Neuronal stem cell (in vitro differentiated cells): ENCODE results near the gene PLXNA4.
A peak's percentile ranks its signal among the peaks of the same experiment; 100 is the strongest.

Experiments
- DNase-seq: peaks from one replicate; pipeline ENCODE4 v3.0.0-alpha.2; 2013; ENCODE audit warnings: low spot score
- H2AFZ ChIP-seq: one replicate; pipeline ENCODE4 v1.6.1; 2013; ENCODE audit warnings: mild to moderate bottlenecking, low read length, inconsistent platforms
- H2AK5ac ChIP-seq: 2 replicates; pipeline ENCODE4 v1.6.1; 2013; ENCODE audit warnings: low read depth, mild to moderate bottlenecking, inconsistent platforms, low read length, moderate library complexity, mixed read lengths
- H2BK120ac ChIP-seq: 2 replicates; pipeline ENCODE4 v1.6.1; 2013; ENCODE audit warnings: low read depth, mild to moderate bottlenecking, inconsistent platforms, low read length, moderate library complexity, mixed read lengths
- H2BK12ac ChIP-seq: one replicate; pipeline ENCODE4 v1.6.1; 2013; ENCODE audit warnings: low read length, inconsistent platforms
- H2BK15ac ChIP-seq: 2 replicates; pipeline ENCODE4 v1.6.1; 2013; ENCODE audit warnings: mild to moderate bottlenecking, low read length, inconsistent platforms, mixed read lengths
- H2BK5ac ChIP-seq: one replicate; pipeline ENCODE4 v1.6.1; 2013; ENCODE audit warnings: inconsistent platforms, mild to moderate bottlenecking, low read length, moderate library complexity
- H3K14ac ChIP-seq: one replicate; pipeline ENCODE4 v1.6.1; 2013; ENCODE audit warnings: low read length, inconsistent platforms
- H3K18ac ChIP-seq: 2 replicates; pipeline ENCODE4 v1.6.1; 2013; ENCODE audit warnings: low read length, inconsistent platforms
- H3K23ac ChIP-seq: 2 replicates; pipeline ENCODE4 v1.6.1; 2013; ENCODE audit warnings: low read depth, mild to moderate bottlenecking, mixed read lengths, low read length, inconsistent platforms; ENCODE audit not compliant: poor library complexity
- H3K27ac ChIP-seq: replicated peaks from 3 replicates; pipeline ENCODE4 v1.5.1; 2013; ENCODE audit warnings: low read length, inconsistent platforms
- H3K27me3 ChIP-seq, 3 experiments: 2 replicates each; pipeline ENCODE4 v1.6.1; 2013; ENCODE audit warnings: low read length in 3 of 3, mild to moderate bottlenecking in 2 of 3, inconsistent platforms in 1 of 3, low read depth in 1 of 3, mixed read lengths in 1 of 3, moderate library complexity in 1 of 3; ENCODE audit not compliant: control insufficient read depth in 3 of 3, insufficient read depth in 3 of 3
- H3K36me3 ChIP-seq, 2 donors: replicated peaks in 1 of 2; 2 replicates each; pipeline ENCODE4 v1.6.1; 2013; ENCODE audit warnings: low read length in 2 of 2; ENCODE audit not compliant: control insufficient read depth in 2 of 2, insufficient read depth in 2 of 2
- H3K4ac ChIP-seq: 2 replicates; pipeline ENCODE4 v1.6.1; 2013; ENCODE audit warnings: inconsistent platforms, mild to moderate bottlenecking, low read length, moderate library complexity
- H3K4me1 ChIP-seq, 2 donors: 1 replicate in 1 of 2; 2 replicates in 1 of 2; pipeline ENCODE4 v1.6.1; 2013; ENCODE audit warnings: low read length in 2 of 2, low read depth in 1 of 2; ENCODE audit not compliant: control insufficient read depth in 2 of 2, insufficient read depth in 1 of 2
- H3K4me2 ChIP-seq: one replicate; pipeline ENCODE4 v1.6.1; 2013; ENCODE audit warnings: mild to moderate bottlenecking, low read length, inconsistent platforms; ENCODE audit not compliant: insufficient read depth, poor library complexity, severe bottlenecking
- H3K4me3 ChIP-seq, 2 donors: 2 replicates each; pipeline ENCODE4 v1.5.1; 2013; ENCODE audit warnings: low read length in 2 of 2, mild to moderate bottlenecking in 2 of 2, inconsistent platforms in 1 of 2, moderate library complexity in 1 of 2
- H3K79me1 ChIP-seq: one replicate; pipeline ENCODE4 v1.6.1; 2013; ENCODE audit warnings: low read depth, mild to moderate bottlenecking, inconsistent platforms, low read length, moderate library complexity
- H3K9ac ChIP-seq: one replicate; pipeline ENCODE4 v1.6.1; 2013; ENCODE audit warnings: mild to moderate bottlenecking, low read depth, low read length, inconsistent platforms; ENCODE audit not compliant: poor library complexity
- H3K9me3 ChIP-seq, 2 donors: replicated peaks in 1 of 2; 2 replicates each; pipeline versions ENCODE3 to v1.6.1; 2013; ENCODE audit warnings: low read length in 2 of 2, mild to moderate bottlenecking in 2 of 2, inconsistent platforms in 1 of 2, low read depth in 1 of 2, mixed read lengths in 1 of 2, moderate library complexity in 1 of 2; ENCODE audit not compliant: control insufficient read depth in 2 of 2, insufficient read depth in 1 of 2
- H4K8ac ChIP-seq: one replicate; pipeline ENCODE4 v1.6.1; 2013; ENCODE audit warnings: low read depth, mild to moderate bottlenecking, inconsistent platforms, low read length, moderate library complexity
- H4K91ac ChIP-seq: one replicate; pipeline ENCODE4 v1.6.1; 2013; ENCODE audit warnings: low read length, low read depth, mild to moderate bottlenecking, inconsistent platforms; ENCODE audit not compliant: poor library complexity
- WGBS, 2 donors: extraction: QIAGEN DNeasy Blood & Tissue Kit; methylation state at CpG; one replicate each; pipeline ENCODE4 v1.1.7; 2013; ENCODE audit warnings: missing lambda C conversion rate in 2 of 2, mixed read lengths in 1 of 2; ENCODE audit not compliant: insufficient read length in 2 of 2, insufficient replicate concordance in 1 of 2; ENCODE audit errors: extremely low coverage in 2 of 2; 5-methylcytosine and 5-hydroxymethylcytosine counted together

PLXNA4 gene

DNA sequence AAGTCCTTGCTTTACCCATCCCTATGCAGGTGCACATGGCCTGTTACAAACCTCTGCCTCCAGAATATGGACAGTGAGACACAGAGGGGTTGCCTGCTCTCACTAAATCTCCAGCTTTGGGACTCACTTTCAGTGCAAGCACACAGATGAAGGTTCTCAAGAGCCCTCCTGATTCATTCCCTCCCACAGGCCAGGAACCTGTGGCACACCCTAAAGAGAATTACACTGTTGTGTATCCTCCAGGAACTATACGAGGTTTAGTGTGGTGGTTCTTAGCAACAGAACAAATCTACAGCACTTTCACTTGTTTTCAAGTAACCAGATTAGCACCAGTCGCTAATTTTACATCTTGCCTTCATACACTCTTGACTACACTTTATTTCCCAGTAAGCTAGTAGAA lies 192.3 kb downstream of the PLXNA4 start:
- WGBS, 2 donors, result no CpG with 5 or more reads among the region's 2 CpGs
- no peak overlapping the region for H4K91ac ChIP-seq
- H3K4ac ChIP-seq, result no peak overlapping the region

DNA sequence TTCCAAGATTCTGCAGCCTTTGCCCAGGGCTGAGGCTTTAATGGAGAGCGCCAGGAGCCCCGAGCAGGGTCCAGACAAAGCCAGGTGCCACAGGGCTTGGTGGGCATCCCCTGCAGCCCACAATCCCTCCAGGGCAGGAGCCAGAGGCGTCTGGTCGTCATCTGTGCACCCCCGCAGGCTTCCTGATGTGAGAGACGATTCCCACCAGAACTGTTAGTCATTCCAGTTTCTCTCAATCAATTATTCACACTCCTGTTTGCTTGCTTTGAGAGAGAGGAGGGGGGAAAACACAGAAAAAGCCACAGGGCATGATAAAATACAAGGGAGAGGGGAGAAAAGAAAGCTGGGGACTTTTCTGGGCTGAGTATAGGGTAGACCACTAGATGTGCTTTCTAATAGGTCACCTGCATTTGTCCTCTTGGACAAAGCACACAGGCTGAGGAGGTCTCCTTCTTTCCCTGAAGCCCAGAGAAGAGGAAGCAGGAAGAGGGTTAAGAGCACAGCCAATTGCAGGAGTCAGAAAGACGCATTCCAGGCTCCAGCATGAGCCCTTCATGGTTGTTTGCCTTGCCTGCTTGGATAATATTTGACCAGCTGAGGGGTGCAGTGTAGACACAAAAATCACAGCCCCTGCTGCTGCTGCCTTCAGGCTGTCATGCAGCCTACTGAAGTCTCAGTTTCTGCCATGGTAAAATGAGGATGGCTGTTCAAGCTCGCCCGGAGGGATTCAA lies 194.4 kb downstream of the PLXNA4 start:
- Histone ChIP-seq H3K27me3 (no peaks in the 10 kb centered on the region), H3K18ac (peak overlapping the region; percentile 32), H2BK120ac (no peak overlapping the region), H2AK5ac (no peak overlapping the region), H3K4me3 (no peak overlapping the region), H3K4me1 (peaks cover 0 to 10% of the 10 kb centered on the region in 2 donors), H3K4ac (no peak overlapping the region), H3K9ac (no peak overlapping the region), H3K36me3 (no peaks in the 10 kb centered on the region), H3K27ac (no peak overlapping the region), H4K91ac (no peak overlapping the region), H4K8ac (no peak overlapping the region), H3K23ac (no peak overlapping the region), H3K79me1 (no peaks in the 10 kb centered on the region), H3K4me2 (no peak overlapping the region), H2AFZ (no peak overlapping the region), H3K9me3 (no peaks in the 10 kb centered on the region), H2BK15ac (no peak overlapping the region), H2BK5ac (no peak overlapping the region), H2BK12ac (no peak overlapping the region), H3K14ac (no peak overlapping the region)
- DNase-seq, result no peak
- no CpG with 5 or more reads among the region's 9 CpGs for WGBS, 2 donors

More for the DNA sequence above, 192.3 kb downstream of the PLXNA4 start:
- H3K4me2 ChIP-seq, result no peak overlapping the region
- H4K8ac ChIP-seq, result no peak overlapping the region
- H2BK5ac ChIP-seq, result no peak overlapping the region
- no peak overlapping the region for H2BK120ac ChIP-seq
- H3K27me3 ChIP-seq, result no peaks in the 10 kb centered on the region
- H3K18ac ChIP-seq, result no peak overlapping the region
- no peak overlapping the region for H3K27ac ChIP-seq
- no peaks in the 10 kb centered on the region for H3K36me3 ChIP-seq
- H2BK15ac ChIP-seq, result no peak overlapping the region
- H3K4me1 ChIP-seq, result peaks cover 0 to 10% of the 10 kb centered on the region in 2 donors
- no peak overlapping the region for H2AK5ac ChIP-seq
- no peak for DNase-seq
- no peaks in the 10 kb centered on the region for H3K79me1 ChIP-seq
- no peak overlapping the region for H3K14ac ChIP-seq
- H2BK12ac ChIP-seq, result no peak overlapping the region
- no peak overlapping the region for H2AFZ ChIP-seq
- no peaks in the 10 kb centered on the region for H3K9me3 ChIP-seq
- no peak overlapping the region for H3K9ac ChIP-seq
- H3K23ac ChIP-seq, result no peak overlapping the region
- H3K4me3 ChIP-seq, result no peak overlapping the region

DNA sequence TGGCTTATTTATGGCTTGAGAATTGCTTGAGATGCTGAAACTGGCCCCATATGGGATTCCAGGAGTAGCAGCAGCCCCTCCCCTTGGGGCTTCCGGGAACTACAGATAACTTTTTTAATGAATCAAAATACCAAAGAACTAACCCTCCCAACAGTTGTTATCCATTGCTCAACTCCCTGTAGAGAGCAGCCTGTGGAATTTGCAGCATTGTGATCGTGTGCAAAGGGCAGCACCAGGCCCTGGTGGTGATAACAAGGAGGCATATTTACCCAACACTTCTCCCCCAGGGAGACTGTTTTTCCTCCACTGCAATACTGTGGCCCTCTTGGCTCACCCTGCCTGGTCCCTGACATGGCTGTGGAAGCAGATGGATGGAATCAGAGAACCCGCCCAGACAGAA lies 196.2 kb downstream of the PLXNA4 start:
- H3K27ac ChIP-seq, result no peak overlapping the region

DNA sequence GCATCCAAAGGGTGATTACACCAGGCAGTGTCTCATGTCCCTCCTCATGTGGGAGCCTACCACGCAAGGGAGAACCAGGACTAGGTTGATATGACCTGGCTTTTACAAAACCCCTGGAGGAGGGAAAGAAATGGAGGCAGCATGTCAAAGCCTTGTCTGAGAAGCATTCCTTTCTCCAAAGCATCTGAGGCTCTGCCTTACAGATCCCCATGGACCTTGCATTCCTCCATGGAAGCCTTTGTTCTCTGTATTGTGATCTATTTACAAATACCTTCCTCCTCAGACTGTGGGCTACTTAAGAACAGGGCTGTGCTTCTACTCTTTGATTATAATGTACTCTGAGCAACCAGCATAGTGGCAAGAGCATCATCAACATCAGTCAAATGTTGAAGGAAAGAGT lies 197.0 kb downstream of the PLXNA4 start:
- no peak overlapping the region for H2AFZ ChIP-seq
- H3K9ac ChIP-seq, result no peak overlapping the region
- no peak overlapping the region for H3K14ac ChIP-seq
- H2BK120ac ChIP-seq, result no peak overlapping the region
- no peak overlapping the region for H2AK5ac ChIP-seq
- H2BK15ac ChIP-seq, result no peak overlapping the region
- H3K27ac ChIP-seq, result no peak overlapping the region
- H3K27me3 ChIP-seq, result no peaks in the 10 kb centered on the region
- H3K36me3 ChIP-seq, result no peaks in the 10 kb centered on the region
- peaks cover 0 to 5% of the 10 kb centered on the region in 2 donors for H3K4me1 ChIP-seq
- no peak overlapping the region for H2BK12ac ChIP-seq
- H3K79me1 ChIP-seq, result no peaks in the 10 kb centered on the region
- no peak overlapping the region for H3K4ac ChIP-seq
- H2BK5ac ChIP-seq, result no peak overlapping the region
- H3K9me3 ChIP-seq, result no peaks in the 10 kb centered on the region
- no peak overlapping the region for H3K4me3 ChIP-seq
- no peak overlapping the region for H4K91ac ChIP-seq
- H3K18ac ChIP-seq, result no peak overlapping the region
- no peak overlapping the region for H4K8ac ChIP-seq
- no peak for DNase-seq
- no peak overlapping the region for H3K4me2 ChIP-seq
- no CpG with 5 or more reads among the region's 1 CpG for WGBS, 2 donors
- H3K23ac ChIP-seq, result no peak overlapping the region

More for the DNA sequence above, 196.2 kb downstream of the PLXNA4 start:
- H3K4me1 ChIP-seq, result peaks cover 0 to 5% of the 10 kb centered on the region in 2 donors
- no peak overlapping the region for H2AFZ ChIP-seq
- H2BK120ac ChIP-seq, result no peak overlapping the region
- no CpG with 5 or more reads among the region's 3 CpGs for WGBS, 2 donors
- H2BK15ac ChIP-seq, result no peak overlapping the region
- H3K18ac ChIP-seq, result peak overlapping the region; percentile 72
- no peak overlapping the region for H2AK5ac ChIP-seq
- H3K23ac ChIP-seq, result no peak overlapping the region
- no peak overlapping the region for H2BK5ac ChIP-seq
- H3K4ac ChIP-seq, result no peak overlapping the region
- H3K4me3 ChIP-seq, result no peak overlapping the region
- H4K91ac ChIP-seq, result no peak overlapping the region
- peak overlapping the region; percentile 27 for H3K14ac ChIP-seq
- H3K4me2 ChIP-seq, result no peak overlapping the region
- no peak overlapping the region for H4K8ac ChIP-seq
- no peaks in the 10 kb centered on the region for H3K9me3 ChIP-seq
- no peak overlapping the region for H3K9ac ChIP-seq
- no peaks in the 10 kb centered on the region for H3K36me3 ChIP-seq
- H3K79me1 ChIP-seq, result no peaks in the 10 kb centered on the region
- H2BK12ac ChIP-seq, result no peak overlapping the region
- H3K27me3 ChIP-seq, result no peaks in the 10 kb centered on the region
- no peak for DNase-seq
